ENCODE data around the gene ADARB1. TPM values are rescaled to one million over a fixed set of nuclear protein-coding genes. Genes with fewer than 3 reads are reported as not detected.

ADARB1 gene
- total RNA-seq, 1 donor from 2014 or later: 18.8 TPM

GRCh38 chr21:45223236-45224185, 149.1 kb downstream of the ADARB1 start:
- no peak for DNase-seq (ENCODE audit: low read depth, low spot score)

- DNase-seq (ENCODE audit: low read depth, low spot score): no peak
These were observed 150.0 kb downstream of the ADARB1 start for GRCh38 chr21:45224189-45224938.

GRCh38 chr21:45225041-45225740, 150.8 kb downstream of the ADARB1 start:
- no peak for DNase-seq (ENCODE audit: low read depth, low spot score)

GRCh38 chr21:45225741-45226327, 151.5 kb downstream of the ADARB1 start:
- DNase-seq (ENCODE audit: low read depth, low spot score): no peak

- no peak for DNase-seq (ENCODE audit: low read depth, low spot score)
These were observed 152.4 kb downstream of the ADARB1 start for GRCh38 chr21:45226540-45227326.

GRCh38 chr21:45227735-45228134, 153.4 kb downstream of the ADARB1 start:
- no peak for DNase-seq (ENCODE audit: low read depth, low spot score)

- DNase-seq (ENCODE audit: low read depth, low spot score): no peak
These were observed 153.8 kb downstream of the ADARB1 start for GRCh38 chr21:45228171-45228641.

- no peak for DNase-seq (ENCODE audit: low read depth, low spot score)
These were observed 154.4 kb downstream of the ADARB1 start for GRCh38 chr21:45228656-45229240.

- no peak for DNase-seq (ENCODE audit: low read depth, low spot score)
These were observed 157.3 kb downstream of the ADARB1 start for GRCh38 chr21:45231705-45232104.

GRCh38 chr21:45234127-45234526, 159.7 kb downstream of the ADARB1 start:
- no peak for DNase-seq (ENCODE audit: low read depth, low spot score)

GRCh38 chr21:45234965-45235364, 160.6 kb downstream of the ADARB1 start:
- DNase-seq (ENCODE audit: low read depth, low spot score): no peak

GRCh38 chr21:45235488-45235887, 161.1 kb downstream of the ADARB1 start:
- no peak for DNase-seq (ENCODE audit: low read depth, low spot score)

GRCh38 chr21:45236481-45236880, 162.1 kb downstream of the ADARB1 start:
- DNase-seq (ENCODE audit: low read depth, low spot score): no peak

GRCh38 chr21:45237401-45237800, 163.0 kb downstream of the ADARB1 start:
- no peak for DNase-seq (ENCODE audit: low read depth, low spot score)

- no peak for DNase-seq (ENCODE audit: low read depth, low spot score)
These were observed 167.0 kb downstream of the ADARB1 start for GRCh38 chr21:45241357-45241756.

- no peak for DNase-seq (ENCODE audit: low read depth, low spot score)
These were observed 169.2 kb downstream of the ADARB1 start for GRCh38 chr21:45243603-45244002.

GRCh38 chr21:45244799-45245340, 170.5 kb downstream of the ADARB1 start:
- DNase-seq (ENCODE audit: low read depth, low spot score): no peak

- no peak for DNase-seq (ENCODE audit: low read depth, low spot score)
These were observed 172.3 kb downstream of the ADARB1 start for GRCh38 chr21:45246386-45247320.

All from pulmonary artery endothelial cell (primary cell).